GM21390 (cell line): ENCODE measurements around the gene OLFML3.
"Not testable (repeated sequence)": the region's sequence is repeated elsewhere in the genome, so short reads cannot be mapped to it uniquely, and the experiment has no call there.

Experiments used
- ATAC-seq: cut with Tn5 transposase; IDR thresholded peaks from one replicate; pipeline ENCODE4 v1.9.1; 2021; ENCODE audit not compliant: unreplicated experiment

The OLFML3 gene

DNA sequence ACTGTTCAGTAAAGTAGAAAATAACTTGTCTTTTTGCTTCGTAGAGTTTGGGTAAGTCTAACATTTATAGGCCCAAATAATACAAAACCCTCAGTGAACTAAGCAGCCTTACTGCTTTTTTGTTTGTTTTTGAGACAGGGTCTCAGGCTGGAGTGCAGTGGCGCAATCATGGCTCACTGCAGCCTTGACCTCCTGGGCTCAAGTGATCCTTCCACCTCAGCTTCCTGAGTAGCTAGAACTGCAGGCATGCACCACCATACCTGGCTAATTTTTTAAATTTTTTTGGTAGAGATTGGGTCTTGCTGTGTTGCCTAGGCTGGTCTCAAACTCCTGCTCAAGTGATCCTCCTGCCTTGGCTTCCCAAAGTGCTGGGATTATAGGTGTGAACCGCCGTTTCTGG lies 31.1 kb upstream of the OLFML3 start:
- not testable (repeated sequence) for ATAC-seq

DNA sequence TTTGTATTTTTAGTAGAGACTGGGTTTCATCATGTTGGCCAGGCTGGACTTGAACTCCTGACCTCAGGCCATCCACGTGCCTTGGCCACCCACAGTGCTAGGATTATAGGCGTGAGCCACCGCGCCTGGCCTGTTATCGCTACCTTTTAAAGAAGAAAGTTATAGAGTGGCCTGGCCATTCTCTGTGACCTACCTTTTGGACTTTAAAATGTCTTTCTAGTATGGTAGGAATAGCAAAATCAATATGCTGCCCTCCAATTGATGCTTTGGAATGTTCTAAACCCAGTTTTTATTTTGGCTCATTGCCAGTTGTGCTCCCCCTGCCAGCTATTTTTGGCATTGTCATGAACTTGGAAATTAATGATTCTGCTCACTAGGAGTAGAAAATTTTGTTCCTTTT lies 30.3 kb upstream of the OLFML3 start:
- no peak for ATAC-seq

DNA sequence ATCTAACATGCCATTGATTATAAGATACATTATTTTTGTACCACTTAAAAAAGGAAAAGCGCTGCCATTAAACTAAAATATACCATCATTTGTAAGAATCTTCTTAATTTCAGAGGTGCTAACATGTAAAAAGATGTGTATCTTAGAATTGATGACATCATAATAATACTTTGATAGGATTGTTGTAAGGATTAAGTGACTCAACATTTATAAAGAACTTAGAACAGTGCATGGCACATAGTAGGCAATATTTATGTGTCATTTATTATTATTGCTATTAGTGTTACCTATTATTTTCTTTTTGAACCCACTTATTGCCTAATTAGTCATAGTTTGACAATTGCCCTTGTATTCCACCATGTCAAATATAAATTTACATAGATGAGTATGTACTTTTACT lies 28.4 kb upstream of the OLFML3 start:
- no peak for ATAC-seq

GRCh38 chr1:113951719-113952118 lies 27.6 kb upstream of the OLFML3 start:
- ATAC-seq, result no peak

- no peak for ATAC-seq
Observed at GRCh38 chr1:113957984-113958383, 21.3 kb upstream of the OLFML3 start.

- ATAC-seq, result no peak
Observed at GRCh38 chr1:113958691-113959090, 20.6 kb upstream of the OLFML3 start.

DNA sequence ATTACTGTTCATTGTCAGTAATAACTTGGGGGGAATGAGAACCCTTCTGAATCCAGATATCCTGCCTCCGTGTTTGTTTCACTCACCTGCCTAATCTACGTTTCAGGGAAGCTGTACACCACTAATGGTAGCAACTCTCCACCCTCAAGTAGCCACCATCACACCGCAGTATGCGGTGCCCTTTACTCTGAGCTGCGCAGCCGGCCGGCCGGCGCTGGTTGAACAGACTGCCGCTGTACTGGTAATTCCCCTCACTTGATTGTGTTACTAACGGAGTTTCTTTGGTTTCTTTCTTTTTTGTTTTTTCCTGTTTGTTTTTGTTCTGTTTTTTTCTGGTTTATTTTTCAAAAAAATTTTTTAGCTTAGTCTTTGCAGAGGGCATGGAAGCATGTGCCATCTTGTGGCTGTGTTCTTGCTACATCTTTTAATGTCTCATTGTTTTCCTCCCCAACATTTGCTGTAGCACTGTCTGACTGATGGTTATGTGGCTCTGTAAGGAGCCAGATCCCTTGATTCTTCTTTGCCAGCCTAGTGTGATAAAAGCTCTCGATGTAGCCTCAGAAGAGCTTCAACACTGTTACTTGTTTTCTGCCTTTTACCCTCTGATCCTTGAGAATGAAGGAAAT lies 15.9 kb upstream of the OLFML3 start:
- no peak for ATAC-seq

- no peak for ATAC-seq
Observed at GRCh38 chr1:113965703-113966412, 13.4 kb upstream of the OLFML3 start.

GRCh38 chr1:113972954-113973353 lies 6.3 kb upstream of the OLFML3 start:
- no peak for ATAC-seq

- no peak for ATAC-seq
Observed at GRCh38 chr1:113975211-113975895, 3.9 kb upstream of the OLFML3 start.

DNA sequence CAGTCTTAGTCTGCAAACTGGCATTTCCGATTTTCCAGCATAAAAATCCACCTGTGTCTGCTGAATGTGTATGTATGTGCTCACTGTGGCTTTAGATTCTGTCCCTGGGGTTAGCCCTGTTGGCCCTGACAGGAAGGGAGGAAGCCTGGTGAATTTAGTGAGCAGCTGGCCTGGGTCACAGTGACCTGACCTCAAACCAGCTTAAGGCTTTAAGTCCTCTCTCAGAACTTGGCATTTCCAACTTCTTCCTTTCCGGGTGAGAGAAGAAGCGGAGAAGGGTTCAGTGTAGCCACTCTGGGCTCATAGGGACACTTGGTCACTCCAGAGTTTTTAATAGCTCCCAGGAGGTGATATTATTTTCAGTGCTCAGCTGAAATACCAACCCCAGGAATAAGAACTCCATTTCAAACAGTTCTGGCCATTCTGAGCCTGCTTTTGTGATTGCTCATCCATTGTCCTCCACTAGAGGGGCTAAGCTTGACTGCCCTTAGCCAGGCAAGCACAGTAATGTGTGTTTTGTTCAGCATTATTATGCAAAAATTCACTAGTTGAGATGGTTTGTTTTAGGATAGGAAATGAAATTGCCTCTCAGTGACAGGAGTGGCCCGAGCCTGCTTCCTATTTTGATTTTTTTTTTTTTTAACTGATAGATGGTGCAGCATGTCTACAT lies 2.5 kb upstream of the OLFML3 start:
- ATAC-seq, result no peak

DNA sequence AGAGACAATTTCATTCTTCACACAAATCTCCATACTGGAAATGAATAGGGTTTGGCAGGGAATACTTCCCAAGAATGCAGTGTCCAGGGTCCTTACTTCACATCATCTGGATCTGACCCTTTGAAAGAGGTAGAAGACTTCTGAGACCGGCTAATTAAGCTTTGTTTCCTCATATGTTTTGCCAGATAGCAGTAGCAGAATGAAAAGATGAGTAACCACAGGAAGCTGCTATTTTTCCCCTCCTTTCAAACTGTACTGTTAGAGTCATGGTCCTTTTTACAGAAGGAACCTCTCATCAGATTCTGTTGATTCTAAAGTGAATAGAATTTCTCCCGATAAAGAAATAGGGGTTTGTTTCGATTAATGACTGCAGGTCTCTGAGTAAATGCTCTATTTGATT lies 1.4 kb upstream of the OLFML3 start:
- no peak for ATAC-seq

- no peak for ATAC-seq
Observed at GRCh38 chr1:113980110-113980509, 836 bp downstream of the OLFML3 start.

GRCh38 chr1:113981962-113982931 lies 3.0 kb downstream of the OLFML3 start:
- no peak for ATAC-seq

DNA sequence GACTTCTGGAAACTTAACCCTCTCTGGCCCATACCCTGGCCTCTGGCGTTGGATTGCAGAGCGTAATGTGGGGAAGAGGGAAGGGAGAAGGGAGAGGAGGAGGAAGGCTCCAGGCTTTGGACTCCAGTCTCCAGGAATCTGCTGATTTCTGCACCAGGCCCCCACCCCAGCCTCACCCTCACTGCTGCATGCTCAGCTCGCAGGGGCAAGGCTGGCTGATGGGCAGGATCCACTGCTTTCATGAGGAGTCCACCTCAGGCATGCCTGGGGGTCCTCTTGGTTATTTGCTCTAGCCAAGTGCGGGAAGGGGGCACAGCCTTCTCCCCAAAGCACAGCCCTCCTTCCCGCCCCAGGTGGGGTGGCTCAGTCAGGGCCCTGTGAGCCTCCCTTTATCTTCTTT lies 3.7 kb downstream of the OLFML3 start:
- no peak for ATAC-seq

- ATAC-seq, result no peak
Observed at GRCh38 chr1:113983391-113983790, 4.1 kb downstream of the OLFML3 start.

- no peak for ATAC-seq
Observed at GRCh38 chr1:113983826-113984225, 4.6 kb downstream of the OLFML3 start.

DNA sequence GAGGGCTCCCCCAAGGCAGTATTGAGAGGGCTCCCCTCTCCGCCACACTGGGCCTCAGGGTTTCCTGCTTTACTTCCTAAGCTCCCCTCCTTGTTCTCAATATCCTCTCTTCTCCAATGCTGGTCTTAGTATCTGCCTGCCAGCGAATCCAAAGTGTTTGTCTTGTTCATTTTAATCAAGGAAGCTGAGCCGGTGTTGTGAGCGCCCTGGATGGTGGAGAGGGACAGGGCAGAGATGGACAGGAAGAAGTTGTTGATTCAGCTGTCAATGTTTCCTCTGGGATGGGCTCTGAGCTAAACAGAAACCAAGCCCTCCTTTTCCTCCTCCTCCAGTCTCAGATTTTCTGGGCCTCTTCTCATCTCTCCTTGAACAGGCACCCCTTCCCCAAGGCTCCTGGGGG lies 5.4 kb downstream of the OLFML3 start:
- ATAC-seq, result no peak

DNA sequence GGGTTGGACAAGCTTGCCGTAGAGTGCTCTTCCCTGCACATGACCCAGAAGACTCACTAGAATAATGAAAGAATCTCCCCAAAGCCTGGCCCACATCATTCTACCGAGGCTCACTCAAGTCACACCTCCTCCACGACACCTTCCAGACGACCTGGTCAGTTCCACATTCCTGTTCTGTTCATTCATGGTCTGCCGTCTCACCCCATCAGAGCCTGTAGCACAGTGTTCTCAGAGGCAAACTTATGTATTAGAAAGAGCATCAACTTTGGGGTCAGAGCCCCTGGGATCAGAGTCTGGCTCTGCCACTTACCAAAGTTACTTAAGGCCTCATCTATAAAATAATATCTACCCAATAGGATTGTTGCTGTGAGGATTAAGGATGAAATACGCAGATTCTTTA lies 7.5 kb downstream of the OLFML3 start:
- no peak for ATAC-seq

GRCh38 chr1:113987259-113987658 lies 8.0 kb downstream of the OLFML3 start:
- ATAC-seq, result no peak

- ATAC-seq, result no peak
Observed at GRCh38 chr1:113990530-113990929, 11.3 kb downstream of the OLFML3 start.
